GM12864 (cell line): Measurements from ENCODE around the gene ALDH3A1.

Experiments used
- DNase-seq: peaks from one replicate; pipeline ENCODE4 v3.0.0-alpha.2; 2011; ENCODE audit warnings: low read depth
- H3K4me3 ChIP-seq: 2 replicates; pipeline ENCODE4 v1.5.1; 2011; ENCODE audit warnings: mild to moderate bottlenecking, low read depth, low read length, control low read depth
- CTCF ChIP-seq: IDR thresholded peaks from 2 replicates; pipeline ENCODE4 v1.5.1; 2011; ENCODE audit warnings: low read depth, mild to moderate bottlenecking, moderate library complexity, low read length, control low read depth, inconsistent platforms; ENCODE audit errors: missing control alignments

The ALDH3A1 gene

DNA sequence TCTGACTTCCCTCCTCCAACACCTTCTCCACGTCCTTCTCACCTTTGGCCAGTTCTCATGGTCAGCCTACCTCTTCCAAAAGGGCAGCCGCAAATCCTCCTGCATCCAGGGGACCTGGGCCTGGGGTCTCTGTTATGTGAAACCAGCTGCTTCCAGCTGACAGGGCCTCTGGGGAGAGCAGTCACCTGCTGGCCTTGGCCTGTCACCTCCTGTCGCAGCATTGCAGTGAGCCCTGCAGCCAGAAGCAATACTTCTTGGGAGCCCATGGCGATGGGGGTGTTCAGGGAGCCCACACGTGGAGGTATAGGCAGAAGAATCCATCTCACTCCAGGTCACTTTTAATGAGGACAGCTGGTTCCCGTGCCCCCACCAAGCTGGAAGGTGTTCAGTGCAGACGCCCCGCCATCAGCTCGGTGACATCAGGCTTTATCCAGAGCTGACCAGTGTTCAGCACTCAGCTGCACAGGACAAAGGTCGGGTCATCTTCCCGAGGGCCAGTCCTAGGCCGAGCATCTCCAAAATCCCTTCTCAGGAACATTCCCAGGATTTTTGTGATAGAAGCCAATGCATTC is 30.0 kb downstream of the ALDH3A1 start:
- H3K4me3 ChIP-seq, result no peak overlapping the region
- no peak for TF ChIP-seq CTCF
- no peak for DNase-seq

- no peak overlapping the region for H3K4me3 ChIP-seq
- DNase-seq, result no peak
- no peak for TF ChIP-seq CTCF
Observed at GRCh38 chr17:19717411-19717908, 30.6 kb downstream of the ALDH3A1 start.

GRCh38 chr17:19717031-19717360 is 31.1 kb downstream of the ALDH3A1 start:
- no peak overlapping the region for H3K4me3 ChIP-seq
- TF ChIP-seq CTCF, result no peak
- no peak for DNase-seq

GRCh38 chr17:19716108-19717030 is 31.7 kb downstream of the ALDH3A1 start, which contains the start of gene SLC47A2:
Gene SLC47A2 (minus strand): TSS chr17:19716584. CDS start chr17:19716555, 29 bp downstream.
- DNase-seq, result no peak
- no peak for TF ChIP-seq CTCF
- H3K4me3 ChIP-seq, result no peak within 1 kb of the TSS

GRCh38 chr17:19714542-19715411 is 33.3 kb downstream of the ALDH3A1 start:
- no peak overlapping the region for H3K4me3 ChIP-seq
- no peak for TF ChIP-seq CTCF
- DNase-seq, result no peak

GRCh38 chr17:19713901-19714361 is 34.2 kb downstream of the ALDH3A1 start:
- TF ChIP-seq CTCF, result no peak
- no peak for DNase-seq

More at GRCh38 chr17:19713901-19714361, 34.2 kb downstream of the ALDH3A1 start:
- H3K4me3 ChIP-seq, result no peak overlapping the region
